ENCODE data around the gene POFUT2.

The POFUT2 gene

GRCh38 chr21:45297329-45297728 is 9.6 kb upstream of the POFUT2 start:
- no peak for ATAC-seq

- ATAC-seq: no peak
Observed at GRCh38 chr21:45296638-45297037, 8.9 kb upstream of the POFUT2 start.

- ATAC-seq: no peak
Observed at GRCh38 chr21:45295576-45296365, 8.1 kb upstream of the POFUT2 start.

GRCh38 chr21:45294509-45295291 is 7.0 kb upstream of the POFUT2 start:
- ATAC-seq: no peak

GRCh38 chr21:45293726-45294401 is 6.2 kb upstream of the POFUT2 start:
- no peak for ATAC-seq

GRCh38 chr21:45293220-45293725 is 5.6 kb upstream of the POFUT2 start:
- ATAC-seq: no peak

- ATAC-seq: peak; percentile 63 to 67
Observed at GRCh38 chr21:45292399-45293219, 4.9 kb upstream of the POFUT2 start.

- ATAC-seq: no peak
Observed at GRCh38 chr21:45291613-45292398, 4.1 kb upstream of the POFUT2 start.

GRCh38 chr21:45290948-45291612 is 3.4 kb upstream of the POFUT2 start:
- ATAC-seq: no peak

- ATAC-seq: no peak
Observed at GRCh38 chr21:45289655-45290515, 2.2 kb upstream of the POFUT2 start.

- ATAC-seq: no peak
Observed at GRCh38 chr21:45289134-45289533, 1.4 kb upstream of the POFUT2 start.

GRCh38 chr21:45288441-45288841 is 746 bp upstream of the POFUT2 start:
- ATAC-seq: no peak

- ATAC-seq: no peak
Observed at GRCh38 chr21:45286671-45287437, 841 bp downstream of the POFUT2 start.

GRCh38 chr21:45285266-45285931 is 2.3 kb downstream of the POFUT2 start:
- no peak for ATAC-seq

GRCh38 chr21:45284456-45284741 is 3.3 kb downstream of the POFUT2 start:
- no peak for ATAC-seq

- no peak for ATAC-seq
Observed at GRCh38 chr21:45283611-45284455, 3.9 kb downstream of the POFUT2 start.

GRCh38 chr21:45283035-45283610 is 4.6 kb downstream of the POFUT2 start:
- ATAC-seq: no peak

Data from activated CD4-positive, CD25-positive, alpha-beta regulatory T cell treated with anti-CD3 and anti-CD28 coated beads, Interleukin-2, amount 50 U/mL, for 24 hours (primary cell).